HUES48 (cell line): ENCODE data around the gene RUFY4.

Experiments used
- H3K27ac ChIP-seq: one replicate; pipeline ENCODE4 v1.7.0; 2013; ENCODE audit warnings: low read depth, low read length, inconsistent platforms
- H3K27me3 ChIP-seq: 2 replicates; pipeline ENCODE4 v1.6.1; 2013; ENCODE audit warnings: mild to moderate bottlenecking, low read length; ENCODE audit not compliant: control insufficient read depth, insufficient read depth
- H3K36me3 ChIP-seq: 2 replicates; pipeline ENCODE4 v1.6.1; 2013; ENCODE audit warnings: low read length; ENCODE audit not compliant: control insufficient read depth, insufficient read depth
- H3K4me1 ChIP-seq: 2 replicates; pipeline ENCODE4 v1.6.1; 2013; ENCODE audit warnings: mild to moderate bottlenecking, low read length; ENCODE audit not compliant: control insufficient read depth, insufficient read depth
- H3K4me3 ChIP-seq: 2 replicates; pipeline ENCODE4 v1.5.1; 2013; ENCODE audit warnings: mild to moderate bottlenecking, low read depth, low read length
- H3K9ac ChIP-seq: 2 replicates; pipeline ENCODE4 v1.6.1; 2013; ENCODE audit warnings: mild to moderate bottlenecking, low read depth, low read length, moderate library complexity
- H3K9me3 ChIP-seq: 2 replicates; pipeline ENCODE4 v1.6.1; 2013; ENCODE audit warnings: low read length; ENCODE audit not compliant: control insufficient read depth, insufficient read depth

Gene RUFY4

GRCh38 chr2:218077464-218078216 is 8.6 kb downstream of the RUFY4 start:
- H3K9me3 ChIP-seq: no peaks in the 10 kb centered on the region

GRCh38 chr2:218079943-218080913 is 11.2 kb downstream of the RUFY4 start:
- H3K4me3 ChIP-seq: no peak overlapping the region
- no peaks in the 10 kb centered on the region for H3K9me3 ChIP-seq
- no peaks in the 10 kb centered on the region for H3K36me3 ChIP-seq
- no peaks in the 10 kb centered on the region for H3K4me1 ChIP-seq
- no peak overlapping the region for H3K9ac ChIP-seq
- H3K27ac ChIP-seq: no peak overlapping the region
- H3K27me3 ChIP-seq: no peaks in the 10 kb centered on the region

More at GRCh38 chr2:218077464-218078216, 8.6 kb downstream of the RUFY4 start:
- H3K4me3 ChIP-seq: no peak overlapping the region
- H3K36me3 ChIP-seq: no peaks in the 10 kb centered on the region
- H3K9ac ChIP-seq: no peak overlapping the region
- H3K27ac ChIP-seq: no peak overlapping the region
- no peaks in the 10 kb centered on the region for H3K27me3 ChIP-seq
- no peaks in the 10 kb centered on the region for H3K4me1 ChIP-seq

- Histone ChIP-seq H3K4me1 (no peaks in the 10 kb centered on the region), H3K27me3 (no peaks in the 10 kb centered on the region), H3K27ac (no peak overlapping the region), H3K9ac (no peak overlapping the region), H3K9me3 (no peaks in the 10 kb centered on the region), H3K36me3 (no peaks in the 10 kb centered on the region), H3K4me3 (no peak overlapping the region)
Measured at GRCh38 chr2:218081063-218081462, 12.0 kb downstream of the RUFY4 start.

- H3K27ac ChIP-seq: no peak overlapping the region
- H3K9me3 ChIP-seq: no peaks in the 10 kb centered on the region; the same call in 1 of the 2 replicates
- H3K9ac ChIP-seq: no peak overlapping the region
- no peaks in the 10 kb centered on the region for H3K36me3 ChIP-seq
- no peaks in the 10 kb centered on the region for H3K4me1 ChIP-seq
- no peaks in the 10 kb centered on the region for H3K27me3 ChIP-seq
- no peak overlapping the region for H3K4me3 ChIP-seq
Measured at GRCh38 chr2:218081695-218082094, 12.6 kb downstream of the RUFY4 start.

DNA sequence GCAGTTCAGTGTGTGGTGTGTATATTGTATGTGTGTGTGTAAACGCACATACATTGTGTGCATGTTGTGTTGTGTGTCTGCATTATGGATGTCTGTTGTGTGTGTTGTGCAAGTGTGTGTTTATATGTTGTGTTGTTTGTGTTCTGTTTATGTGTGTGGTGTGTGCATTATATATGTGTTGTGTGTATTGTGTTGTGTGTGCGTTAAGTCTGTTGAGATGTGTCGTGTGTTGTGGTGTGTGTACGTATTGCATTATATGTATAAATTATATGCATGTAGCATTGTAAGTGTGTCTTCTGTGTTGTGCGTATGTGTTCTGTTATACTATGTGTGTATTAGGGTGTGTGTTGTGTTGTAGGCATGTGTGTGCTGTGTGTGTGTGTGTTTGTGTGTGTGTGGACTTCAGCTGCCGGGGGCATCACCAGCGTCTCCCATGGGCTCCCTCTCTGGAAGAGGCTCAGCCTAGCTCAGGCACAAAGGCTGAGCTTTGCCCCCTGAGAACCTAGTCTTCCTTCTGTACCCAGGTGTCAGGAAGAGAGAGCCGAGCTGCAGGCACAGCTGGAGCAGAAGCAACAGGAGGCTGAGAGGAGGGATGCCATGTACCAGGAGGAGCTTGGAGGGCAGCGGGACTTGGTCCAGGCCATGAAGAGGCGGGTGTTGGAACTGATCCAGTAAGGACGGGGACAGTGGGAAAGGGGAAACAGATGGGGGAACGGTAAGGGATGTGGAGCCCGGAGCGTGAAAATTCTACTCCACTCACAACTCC is 13.7 kb downstream of the RUFY4 start:
- no peaks in the 10 kb centered on the region for H3K27me3 ChIP-seq
- H3K9me3 ChIP-seq: no peaks in the 10 kb centered on the region; the same call in 1 of the 2 replicates
- no peak overlapping the region for H3K4me3 ChIP-seq

GRCh38 chr2:218083352-218083676 is 14.3 kb downstream of the RUFY4 start:
- Histone ChIP-seq H3K36me3 (no peaks in the 10 kb centered on the region), H3K9me3 (no peaks in the 10 kb centered on the region; the same call in 1 of the 2 replicates), H3K4me3 (no peak overlapping the region), H3K27ac (no peak overlapping the region), H3K27me3 (no peaks in the 10 kb centered on the region), H3K4me1 (no peaks in the 10 kb centered on the region), H3K9ac (no peak overlapping the region)

More for the DNA sequence above, 13.7 kb downstream of the RUFY4 start:
- Histone ChIP-seq H3K27ac (no peak overlapping the region), H3K9ac (no peak overlapping the region), H3K36me3 (no peaks in the 10 kb centered on the region), H3K4me1 (no peaks in the 10 kb centered on the region)

GRCh38 chr2:218086478-218086877 is 17.4 kb downstream of the RUFY4 start:
- no peaks in the 10 kb centered on the region; the same call in 1 of the 2 replicates for H3K9me3 ChIP-seq
- H3K36me3 ChIP-seq: no peaks in the 10 kb centered on the region
- H3K4me3 ChIP-seq: no peak overlapping the region
- no peak overlapping the region for H3K27ac ChIP-seq
- H3K9ac ChIP-seq: no peak overlapping the region
- H3K27me3 ChIP-seq: no peaks in the 10 kb centered on the region
- H3K4me1 ChIP-seq: no peaks in the 10 kb centered on the region

DNA sequence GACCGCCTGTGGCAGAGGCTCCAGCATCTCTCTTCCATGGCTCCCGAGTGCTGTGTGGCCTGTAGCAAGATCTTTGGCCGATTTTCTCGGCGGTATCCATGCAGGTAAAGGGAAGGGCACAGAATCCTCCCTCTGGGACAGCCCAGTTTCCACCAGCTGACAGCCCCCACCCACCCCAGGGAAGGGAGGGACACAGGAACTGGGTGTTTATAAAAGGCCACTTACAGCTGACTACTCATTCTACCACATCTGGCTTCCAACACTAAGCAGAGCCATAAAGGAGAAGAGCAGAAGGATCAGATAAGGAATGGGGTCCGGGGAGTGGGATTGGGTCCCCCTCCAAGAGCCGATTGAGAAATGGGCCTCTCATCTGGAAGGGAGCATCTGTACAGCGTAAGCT is 20.2 kb downstream of the RUFY4 start:
- no peak overlapping the region for H3K9ac ChIP-seq
- no peaks in the 10 kb centered on the region for H3K4me1 ChIP-seq
- H3K9me3 ChIP-seq: no peaks in the 10 kb centered on the region; the same call in 1 of the 2 replicates
- no peaks in the 10 kb centered on the region for H3K36me3 ChIP-seq
- H3K27me3 ChIP-seq: no peaks in the 10 kb centered on the region
- no peak overlapping the region for H3K4me3 ChIP-seq
- H3K27ac ChIP-seq: no peak overlapping the region

- H3K4me3 ChIP-seq: no peak overlapping the region
- H3K9ac ChIP-seq: no peak overlapping the region
- no peaks in the 10 kb centered on the region for H3K27me3 ChIP-seq
- no peak overlapping the region for H3K27ac ChIP-seq
- H3K36me3 ChIP-seq: no peaks in the 10 kb centered on the region
- H3K4me1 ChIP-seq: no peaks in the 10 kb centered on the region
- H3K9me3 ChIP-seq: no peaks in the 10 kb centered on the region; the same call in 1 of the 2 replicates
Measured at GRCh38 chr2:218091746-218092145, 22.7 kb downstream of the RUFY4 start.

GRCh38 chr2:218093879-218094278 is 24.8 kb downstream of the RUFY4 start:
- H3K4me1 ChIP-seq: no peaks in the 10 kb centered on the region
- H3K4me3 ChIP-seq: no peak overlapping the region

More at GRCh38 chr2:218093879-218094278, 24.8 kb downstream of the RUFY4 start:
- Histone ChIP-seq H3K36me3 (no peaks in the 10 kb centered on the region), H3K27ac (no peak overlapping the region), H3K27me3 (no peaks in the 10 kb centered on the region), H3K9ac (no peak overlapping the region), H3K9me3 (no peaks in the 10 kb centered on the region)
